Activated CD4-positive, alpha-beta T cell treated with anti-CD3 and anti-CD28 coated beads, Interleukin-2, amount 50 U/mL, for 4 hours (primary cell): Measurements from ENCODE around the gene ALOXE3.

Experiments used
- DNase-seq, 2 experiments: peaks; one replicate each; pipeline ENCODE4 v3.0.0-alpha.2; 2020

ALOXE3 gene

DNA sequence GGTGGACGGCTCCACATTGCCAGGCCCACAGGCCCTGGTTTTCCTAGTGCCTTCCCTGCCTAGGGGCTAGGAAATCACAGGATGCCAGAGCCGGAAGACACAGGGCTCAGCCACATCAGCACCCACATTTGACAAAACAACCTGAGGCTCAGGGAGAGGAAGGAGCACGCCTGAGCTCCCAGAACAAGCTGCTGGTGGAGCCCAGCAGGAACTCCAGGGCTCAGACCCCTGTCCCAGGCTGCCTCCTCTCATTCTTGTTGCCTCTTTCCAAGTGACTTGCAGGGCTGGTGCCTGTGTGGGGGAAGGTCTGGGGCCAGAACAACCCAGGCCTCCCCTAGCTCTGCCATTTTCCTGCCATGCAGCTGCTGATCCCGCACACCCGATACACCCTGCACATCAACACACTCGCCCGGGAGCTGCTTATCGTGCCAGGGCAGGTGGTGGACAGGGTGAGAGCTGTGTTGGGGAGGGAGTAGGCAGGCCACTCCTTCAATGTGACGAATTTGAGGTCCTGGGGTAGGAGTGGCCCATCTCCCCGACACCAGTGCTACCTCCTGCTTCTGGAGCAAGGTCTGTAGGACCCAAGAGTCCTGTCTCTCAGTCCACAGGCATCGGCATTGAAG lies 71.9 kb downstream of the ALOXE3 start:
- DNase-seq: no peak
